Neural cell (in vitro differentiated cells): ENCODE data around the gene CFAP61.

Experiments
- CTCF ChIP-seq: fragments of 450-650 bp; IDR thresholded peaks from 2 replicates; pipeline ENCODE4 v1.5.1; 2014; ENCODE audit warnings: antibody characterized with exemption, mild to moderate bottlenecking, moderate library complexity; ENCODE audit not compliant: poor library complexity, severe bottlenecking
- EZH2 ChIP-seq: fragments of 200-600, 300-800 bp; shearing (Covaris generic), sonication (generic); IDR thresholded peaks from 2 replicates; pipeline ENCODE4 v1.6.1; 2014; ENCODE audit warnings: antibody characterized with exemption, low read length, borderline replicate concordance, mild to moderate bottlenecking; ENCODE audit not compliant: insufficient read depth, poor library complexity, severe bottlenecking
- POLR2AphosphoS5 ChIP-seq: IDR thresholded peaks from 2 replicates; pipeline ENCODE4 v1.6.1; 2012
- REST ChIP-seq: IDR thresholded peaks from 2 replicates; pipeline ENCODE4 v1.6.1; 2012; ENCODE audit warnings: borderline replicate concordance
- TAF1 ChIP-seq: IDR thresholded peaks from 2 replicates; pipeline ENCODE4 v1.6.1; 2012; ENCODE audit warnings: low read depth

GRCh38 chr20:20019123-20019522 is 33.2 kb upstream of the CFAP61 start:
- TF ChIP-seq EZH2: no peak
- TF ChIP-seq CTCF: no peak
- TF ChIP-seq POLR2AphosphoS5: no peak
- TF ChIP-seq TAF1: no peak
- no peak for TF ChIP-seq REST
